Subcutaneous adipose tissue (tissue), 4 donors: Measurements from ENCODE around the gene NDUFB6. TPM values are rescaled to one million over a fixed set of nuclear protein-coding genes. Genes with fewer than 3 reads are reported as not detected.

Experiments used
- total RNA-seq, 4 donors: library from RNA; depleted of rRNA; stranded (reverse); fragments of >200 nt; gene quantifications; one replicate each; pipeline ENCODE4 v1.1.0, GENCODE V29; 2016
- TF ChIP-seq, protein P1 (sequence below): fragments of 450-650 bp; IDR thresholded peaks from one replicate; pipeline ENCODE4 v1.5.1; 2016; ENCODE audit warnings: low read depth, mild to moderate bottlenecking, control low read depth, antibody characterized with exemption, moderate library complexity

Gene NDUFB6
- total RNA-seq, 4 donors from 2014 or later = 31.0 to 66.7 (median 39.6) TPM

GRCh38 chr9:32565967-32566366, 7.0 kb downstream of the NDUFB6 start:
- TF ChIP-seq, protein P1, sequence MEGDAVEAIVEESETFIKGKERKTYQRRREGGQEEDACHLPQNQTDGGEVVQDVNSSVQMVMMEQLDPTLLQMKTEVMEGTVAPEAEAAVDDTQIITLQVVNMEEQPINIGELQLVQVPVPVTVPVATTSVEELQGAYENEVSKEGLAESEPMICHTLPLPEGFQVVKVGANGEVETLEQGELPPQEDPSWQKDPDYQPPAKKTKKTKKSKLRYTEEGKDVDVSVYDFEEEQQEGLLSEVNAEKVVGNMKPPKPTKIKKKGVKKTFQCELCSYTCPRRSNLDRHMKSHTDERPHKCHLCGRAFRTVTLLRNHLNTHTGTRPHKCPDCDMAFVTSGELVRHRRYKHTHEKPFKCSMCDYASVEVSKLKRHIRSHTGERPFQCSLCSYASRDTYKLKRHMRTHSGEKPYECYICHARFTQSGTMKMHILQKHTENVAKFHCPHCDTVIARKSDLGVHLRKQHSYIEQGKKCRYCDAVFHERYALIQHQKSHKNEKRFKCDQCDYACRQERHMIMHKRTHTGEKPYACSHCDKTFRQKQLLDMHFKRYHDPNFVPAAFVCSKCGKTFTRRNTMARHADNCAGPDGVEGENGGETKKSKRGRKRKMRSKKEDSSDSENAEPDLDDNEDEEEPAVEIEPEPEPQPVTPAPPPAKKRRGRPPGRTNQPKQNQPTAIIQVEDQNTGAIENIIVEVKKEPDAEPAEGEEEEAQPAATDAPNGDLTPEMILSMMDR = no peak

DNA sequence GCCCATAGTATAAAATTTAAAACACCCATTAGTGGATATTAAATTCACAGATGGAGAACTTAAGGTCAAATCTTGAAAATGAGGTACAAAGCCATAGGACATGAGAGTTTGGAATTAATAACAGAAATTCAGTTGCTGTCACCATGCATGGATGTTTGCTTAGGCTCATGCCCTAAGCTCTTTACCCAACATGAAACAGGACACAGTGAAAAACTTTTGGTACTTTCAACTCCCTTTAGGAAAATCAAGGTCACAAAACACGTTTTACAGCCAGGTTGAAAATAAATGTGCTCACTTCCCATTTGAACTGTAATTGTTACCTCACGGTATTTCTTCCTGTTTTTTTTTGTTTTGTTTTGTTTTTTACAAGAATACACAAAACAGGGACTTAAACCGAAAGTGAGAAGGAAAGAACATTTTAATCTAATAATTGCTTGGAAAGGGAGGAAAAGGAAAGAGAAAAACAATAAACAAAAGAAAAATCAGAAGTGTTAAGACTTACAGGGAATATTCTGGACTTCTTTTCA, 14.5 kb downstream of the NDUFB6 start:
- TF ChIP-seq, protein P1 = no peak

- TF ChIP-seq, protein P1 = no peak
Measured at GRCh38 chr9:32554591-32554990, 18.4 kb downstream of the NDUFB6 start.

GRCh38 chr9:32554107-32554506, 18.9 kb downstream of the NDUFB6 start:
- TF ChIP-seq, protein P1 = no peak

DNA sequence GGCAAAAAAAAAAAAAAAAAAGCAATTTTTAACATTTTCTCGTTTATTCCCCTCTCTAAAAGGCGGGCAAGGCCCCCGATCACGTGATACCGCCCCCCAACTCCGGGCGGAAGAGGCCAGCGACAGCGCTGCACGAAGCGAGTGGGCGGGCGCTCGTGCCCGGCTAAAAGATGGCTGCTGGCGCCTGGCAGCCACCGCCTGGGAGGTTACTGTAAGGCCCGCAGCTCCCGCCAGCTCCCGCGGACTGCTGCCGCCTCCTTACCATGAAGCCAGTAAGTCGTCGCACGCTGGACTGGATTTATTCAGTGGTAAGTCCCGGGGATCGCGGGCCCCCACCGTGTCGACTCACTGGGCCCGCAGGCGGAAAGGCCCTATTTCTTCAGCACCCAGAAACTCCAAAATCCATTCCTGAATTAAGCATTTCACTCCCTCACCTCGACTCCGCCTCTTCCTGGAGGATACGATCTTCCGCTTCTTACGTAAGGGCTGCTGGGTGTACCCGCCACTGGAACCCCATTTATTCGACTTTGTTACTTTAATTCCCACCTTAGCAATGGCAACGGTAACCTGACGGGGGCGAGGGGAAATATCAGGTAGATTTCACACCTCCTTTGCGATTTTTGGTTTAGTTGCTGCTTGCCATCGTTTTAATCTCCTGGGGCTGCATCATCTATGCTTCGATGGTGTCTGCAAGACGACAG, 20.6 kb downstream of the NDUFB6 start, which contains the start of the genes SMIM27 and TOPORS:
Gene SMIM27, plus strand, starts transcription at position 156 of the 701 bp plus-strand sequence. Its CDS starts 108 bp downstream, at position 264.
Gene TOPORS, minus strand, starts transcription at position 415 of the 701 bp plus-strand sequence. Its CDS starts 150 bp downstream, at position 265.
- TF ChIP-seq, protein P1 = no peak

DNA sequence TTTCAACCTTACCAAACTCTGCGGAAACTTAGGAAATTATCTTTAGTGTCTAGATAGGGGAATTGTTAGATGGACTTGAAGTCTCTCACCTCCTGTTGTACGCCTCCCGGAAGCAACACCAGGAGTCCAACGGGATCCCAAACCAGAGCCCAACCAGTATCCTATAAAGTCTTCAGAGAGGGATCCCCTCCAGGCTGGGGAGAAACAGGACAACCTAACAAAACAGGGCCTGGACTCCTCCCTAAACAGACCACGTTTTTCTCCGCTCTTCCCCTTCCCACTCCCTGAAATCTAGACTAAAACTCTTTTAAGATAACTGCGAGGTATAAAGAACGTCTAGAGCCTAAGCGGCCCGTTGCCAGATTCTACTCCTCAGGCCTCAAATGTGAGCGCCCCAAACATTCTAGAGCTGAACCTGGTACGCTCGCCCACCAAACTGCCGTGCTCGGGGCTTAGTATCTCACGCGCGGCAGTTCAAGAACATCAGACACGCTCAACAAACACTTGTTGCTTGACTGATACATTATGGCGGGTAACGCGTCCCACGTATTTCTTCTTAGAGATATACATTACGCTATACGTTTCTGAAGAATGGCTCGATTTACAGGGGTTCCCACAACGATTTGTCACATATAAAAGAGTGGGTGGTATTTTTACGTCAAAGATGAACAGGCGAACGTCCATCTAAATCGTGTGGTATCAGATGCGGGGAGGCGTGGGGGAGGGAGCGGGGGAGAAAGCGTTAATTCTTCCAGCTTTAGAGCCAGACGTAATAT, 21.5 kb downstream of the NDUFB6 start:
- TF ChIP-seq, protein P1 = no peak

DNA sequence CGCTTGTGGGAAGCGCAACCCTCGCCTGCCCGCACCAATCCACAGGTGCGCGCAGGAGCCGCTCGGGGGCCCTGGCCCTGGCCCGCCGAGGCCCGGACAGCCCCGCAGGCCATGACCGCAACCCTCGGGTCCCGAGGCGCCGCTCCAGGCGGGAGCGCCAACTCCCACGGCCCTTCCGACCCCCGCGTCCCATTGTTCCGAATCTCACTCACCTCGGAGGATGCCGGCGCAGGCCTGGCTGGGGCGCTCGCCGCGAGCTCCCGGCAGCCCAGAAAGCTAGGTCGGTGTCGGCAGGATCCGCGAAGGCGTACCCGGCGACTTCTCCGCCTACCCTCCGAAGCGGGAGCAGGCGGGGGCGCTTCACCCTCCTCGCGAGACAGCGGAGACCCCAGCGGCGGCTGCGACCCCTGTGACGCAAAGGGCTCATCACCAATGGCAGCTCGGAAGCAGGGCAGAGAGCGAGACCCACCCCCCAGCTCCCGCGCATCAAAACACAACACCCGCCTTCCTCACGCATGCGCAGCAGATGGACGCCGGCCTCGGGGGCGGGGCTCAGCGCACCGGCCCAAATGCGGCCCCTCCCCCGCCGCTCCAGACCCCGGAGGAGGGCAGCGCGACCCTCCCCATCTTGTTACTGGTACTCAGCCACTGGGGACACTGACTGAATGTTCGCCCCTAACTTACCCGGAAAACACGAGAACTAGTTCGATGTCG, 22.2 kb downstream of the NDUFB6 start:
- TF ChIP-seq, protein P1 = no peak
